Hepatocyte (in vitro differentiated cells): Measurements from ENCODE around the gene CORO2B. TPM values are rescaled to one million over a fixed set of nuclear protein-coding genes. Genes with fewer than 3 reads are reported as not detected.

ENCODE experiments used
- DNase-seq: peaks from one replicate; pipeline ENCODE4 v3.0.0-alpha.2; 2016; ENCODE audit warnings: low spot score
- H2AFZ ChIP-seq: fragments of 200-600 bp; sonication (generic); 2 replicates; pipeline ENCODE4 v1.6.0; 2016; ENCODE audit warnings: antibody characterized with exemption, mild to moderate bottlenecking
- H3K27ac ChIP-seq: fragments of 200-600 bp; sonication (generic); 2 replicates; pipeline ENCODE4 v1.5.1; 2016; ENCODE audit warnings: mild to moderate bottlenecking
- H3K27me3 ChIP-seq: fragments of 200-600 bp; sonication (generic); 2 replicates; pipeline ENCODE4 v1.6.1; 2016
- H3K36me3 ChIP-seq: fragments of 200-600 bp; sonication (generic); replicated peaks from 2 replicates; pipeline ENCODE4 v1.5.1; 2016; ENCODE audit warnings: low read depth; ENCODE audit not compliant: insufficient read depth
- H3K4me1 ChIP-seq: fragments of 200-600 bp; sonication (generic); 2 replicates; pipeline ENCODE4 v1.5.1; 2016; ENCODE audit warnings: mild to moderate bottlenecking, moderate library complexity; ENCODE audit not compliant: insufficient read depth
- H3K4me2 ChIP-seq: fragments of 200-600 bp; sonication (generic); 2 replicates; pipeline ENCODE4 v1.6.0; 2016
- H3K4me3 ChIP-seq: fragments of 200-600 bp; sonication (generic); 2 replicates; pipeline ENCODE4 v1.5.1; 2016; ENCODE audit warnings: mild to moderate bottlenecking
- H3K79me2 ChIP-seq: fragments of 200-600 bp; sonication (generic); 2 replicates; pipeline ENCODE4 v1.6.0; 2017; ENCODE audit warnings: mild to moderate bottlenecking
- H3K9me2 ChIP-seq: fragments of 200-600 bp; sonication (generic); replicated peaks from 2 replicates; pipeline ENCODE4 v1.6.0; 2017; ENCODE audit warnings: mild to moderate bottlenecking; ENCODE audit not compliant: insufficient read depth
- H3K9me3 ChIP-seq: fragments of 200-600 bp; sonication (generic); 2 replicates; pipeline ENCODE4 v1.5.1; 2016; ENCODE audit warnings: low read depth, mild to moderate bottlenecking
- H4K20me1 ChIP-seq: fragments of 200-600 bp; sonication (generic); 2 replicates; pipeline ENCODE4 v1.6.0; 2016; ENCODE audit warnings: mild to moderate bottlenecking; ENCODE audit not compliant: insufficient read depth, poor library complexity, severe bottlenecking
- CTCF ChIP-seq: fragments of 200-600 bp; sonication (generic); IDR thresholded peaks from 2 replicates; pipeline ENCODE4 v1.5.1; 2016; ENCODE audit warnings: antibody characterized with exemption, mild to moderate bottlenecking; ENCODE audit not compliant: poor library complexity
- EZH2 ChIP-seq: fragments of 200-600 bp; sonication (generic); IDR thresholded peaks from 2 replicates; pipeline ENCODE4 v1.6.1; 2016; ENCODE audit warnings: antibody characterized with exemption, mild to moderate bottlenecking, borderline replicate concordance
- EZH2phosphoT487 ChIP-seq: fragments of 200-600 bp; sonication (generic); IDR thresholded peaks from one replicate; pipeline ENCODE4 v1.6.1; 2018; ENCODE audit warnings: antibody characterized with exemption, mild to moderate bottlenecking, low read depth, moderate library complexity; ENCODE audit not compliant: unreplicated experiment, severe bottlenecking
- WGBS: methylation state at CpG from one replicate; pipeline ENCODE4 v1.1.6; 2016; ENCODE audit warnings: low lambda C conversion rate; ENCODE audit errors: missing lambda C conversion rate; 5-methylcytosine and 5-hydroxymethylcytosine counted together
- polyA plus RNA-seq: library from polyadenylated mRNA; unstranded; fragments of >200 nt; fragmentation: Nextera tagmentation; extraction: Ambion mirVana; gene quantifications from 2 replicates; pipeline ENCODE4 v1.2.1, GENCODE V29; 2016
- total RNA-seq: library from RNA; depleted of rRNA; stranded (reverse); fragments of >200 nt; gene quantifications from 2 replicates; pipeline ENCODE4 v1.2.3, GENCODE V29; 2014

Gene CORO2B
- total and polyA plus RNA-seq, 2 experiments from 2014 or later, result 2.9 to 5.1 TPM

- no peak for TF ChIP-seq EZH2phosphoT487
- TF ChIP-seq EZH2, result no peak
- no peak for TF ChIP-seq CTCF
- Histone ChIP-seq H3K79me2 (no peaks in the 10 kb centered on the region), H4K20me1 (no peaks in the 10 kb centered on the region), H3K27ac (no peak overlapping the region), H3K9me2 (no peaks in the 10 kb centered on the region), H3K4me2 (no peak overlapping the region), H3K27me3 (no peaks in the 10 kb centered on the region), H3K9me3 (no peaks in the 10 kb centered on the region), H3K4me1 (no peaks in the 10 kb centered on the region), H3K36me3 (no peaks in the 10 kb centered on the region), H3K4me3 (no peak overlapping the region), H2AFZ (no peak overlapping the region)
- 83% methylated on average over 4 of the region's 4 CpGs for WGBS
- no peak for DNase-seq
These were observed 40.3 kb downstream of the CORO2B start for GRCh38 chr15:68618908-68619698.

- no peak overlapping the region for H3K4me2 ChIP-seq
- TF ChIP-seq EZH2 (no peak), EZH2phosphoT487 (no peak), CTCF (no peak)
- WGBS, result 87% methylated on average over 19 of the region's 19 CpGs
These were observed 42.1 kb downstream of the CORO2B start for GRCh38 chr15:68620721-68621527.

GRCh38 chr15:68621535-68621934 is 42.7 kb downstream of the CORO2B start:
- Histone ChIP-seq H3K27ac (peak overlapping the region; percentile 63), H2AFZ (no peak overlapping the region), H3K27me3 (no peaks in the 10 kb centered on the region), H4K20me1 (no peaks in the 10 kb centered on the region), H3K4me1 (no peaks in the 10 kb centered on the region), H3K79me2 (no peaks in the 10 kb centered on the region), H3K4me3 (no peak overlapping the region), H3K9me3 (no peaks in the 10 kb centered on the region), H3K4me2 (no peak overlapping the region), H3K36me3 (no peaks in the 10 kb centered on the region), H3K9me2 (no peaks in the 10 kb centered on the region)
- 100% methylated on average over 1 of the region's 1 CpG for WGBS
- TF ChIP-seq CTCF (no peak), EZH2 (no peak), EZH2phosphoT487 (no peak)
- DNase-seq, result no peak

More at GRCh38 chr15:68620721-68621527, 42.1 kb downstream of the CORO2B start:
- Histone ChIP-seq H3K9me2 (no peaks in the 10 kb centered on the region), H3K4me1 (no peaks in the 10 kb centered on the region), H3K79me2 (no peaks in the 10 kb centered on the region), H3K4me3 (no peak overlapping the region), H3K27me3 (no peaks in the 10 kb centered on the region), H3K27ac (peak overlapping the region; percentile 65), H3K36me3 (no peaks in the 10 kb centered on the region), H4K20me1 (no peaks in the 10 kb centered on the region), H2AFZ (no peak overlapping the region), H3K9me3 (no peaks in the 10 kb centered on the region)
- peak; percentile 79 for DNase-seq
